ENCODE measurements around the gene CECR2.

DNA sequence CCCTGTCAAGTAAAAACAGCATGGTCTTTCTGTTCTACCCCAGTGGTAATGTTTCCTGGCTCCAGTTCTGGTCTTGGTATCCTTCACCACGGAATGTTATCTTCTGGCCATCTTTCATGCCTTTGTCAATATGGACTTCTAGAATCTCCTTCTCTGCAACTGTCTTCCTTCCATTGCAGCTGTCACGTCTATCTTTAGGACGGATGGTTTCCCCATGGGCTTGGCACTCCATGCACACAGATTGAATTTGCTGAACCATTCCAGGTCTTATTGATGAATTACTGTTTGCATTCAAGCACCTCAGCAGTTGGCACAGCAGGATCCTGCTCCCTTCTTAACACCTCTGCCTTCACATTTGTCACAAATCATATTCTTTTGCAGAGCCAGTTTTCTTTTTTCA lies 149.1 kb downstream of the CECR2 start:
- TF ChIP-seq, protein P1, sequence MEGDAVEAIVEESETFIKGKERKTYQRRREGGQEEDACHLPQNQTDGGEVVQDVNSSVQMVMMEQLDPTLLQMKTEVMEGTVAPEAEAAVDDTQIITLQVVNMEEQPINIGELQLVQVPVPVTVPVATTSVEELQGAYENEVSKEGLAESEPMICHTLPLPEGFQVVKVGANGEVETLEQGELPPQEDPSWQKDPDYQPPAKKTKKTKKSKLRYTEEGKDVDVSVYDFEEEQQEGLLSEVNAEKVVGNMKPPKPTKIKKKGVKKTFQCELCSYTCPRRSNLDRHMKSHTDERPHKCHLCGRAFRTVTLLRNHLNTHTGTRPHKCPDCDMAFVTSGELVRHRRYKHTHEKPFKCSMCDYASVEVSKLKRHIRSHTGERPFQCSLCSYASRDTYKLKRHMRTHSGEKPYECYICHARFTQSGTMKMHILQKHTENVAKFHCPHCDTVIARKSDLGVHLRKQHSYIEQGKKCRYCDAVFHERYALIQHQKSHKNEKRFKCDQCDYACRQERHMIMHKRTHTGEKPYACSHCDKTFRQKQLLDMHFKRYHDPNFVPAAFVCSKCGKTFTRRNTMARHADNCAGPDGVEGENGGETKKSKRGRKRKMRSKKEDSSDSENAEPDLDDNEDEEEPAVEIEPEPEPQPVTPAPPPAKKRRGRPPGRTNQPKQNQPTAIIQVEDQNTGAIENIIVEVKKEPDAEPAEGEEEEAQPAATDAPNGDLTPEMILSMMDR (IDR thresholded peaks at IDR 0.05 in 4 of 5, conservative IDR thresholded peaks at IDR 0.05 in 1 of 5): no peak
- no peak for TF ChIP-seq POLR2A (IDR thresholded peaks at IDR 0.05)

Measured in gastrocnemius medialis (tissue), 4 donors.